ENCODE data around the gene SECTM1. TPM values are rescaled to one million over a fixed set of nuclear protein-coding genes. Genes with fewer than 3 reads are reported as not detected.

SECTM1 gene
- total RNA-seq, 2 donors from 2014 or later, result 29.1 to 76.3 TPM

GRCh38 chr17:82302991-82303943, 30.3 kb downstream of the SECTM1 start:
- peaks cover 8% of the 10 kb centered on the region for H3K4me1 ChIP-seq
- peaks cover 4% of the 10 kb centered on the region for H3K27me3 ChIP-seq
- no peak for DNase-seq
- no peak for TF ChIP-seq CTCF (IDR thresholded peaks at IDR 0.05)
- H3K9me3 ChIP-seq, result no peaks in the 10 kb centered on the region
- intact Hi-C loops (cut with DNase I), result no loop called here
- no peak overlapping the region for H3K4me3 ChIP-seq
- peak overlapping the region in 1 of 2 donors; percentile 30 for H3K9ac ChIP-seq (ENCODE audit: low read depth in 2 of 2, low read length in 2 of 2)
- no peak overlapping the region for H3K27ac ChIP-seq
- no peaks in the 10 kb centered on the region for H3K36me3 ChIP-seq

DNA sequence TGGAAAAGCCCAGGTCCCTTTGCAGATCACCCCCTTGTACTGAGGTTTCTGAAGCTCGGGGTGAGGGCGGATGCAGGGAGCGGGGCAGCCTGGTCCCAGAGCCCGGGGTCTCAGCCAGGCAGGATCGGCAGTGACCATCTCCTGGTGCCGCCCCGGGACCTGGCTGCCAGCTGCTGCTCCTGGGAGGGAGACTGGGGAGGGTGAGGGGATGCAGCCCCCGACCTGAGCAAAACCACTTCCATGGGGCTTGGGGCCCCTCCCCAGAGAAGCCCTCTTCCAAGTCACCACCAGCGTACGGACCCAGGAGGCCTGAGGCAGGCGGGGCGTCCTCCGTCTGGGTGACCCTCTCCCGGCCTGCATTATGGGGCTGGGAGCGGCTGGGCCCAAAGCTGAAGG, 31.0 kb downstream of the SECTM1 start:
- no peak for DNase-seq
- Histone ChIP-seq H3K4me1 (peaks cover 9% of the 10 kb centered on the region), H3K27ac (no peak overlapping the region), H3K9ac (ENCODE audit: low read depth in 2 of 2, low read length in 2 of 2) (peak overlapping the region in 1 of 2 donors; percentile 30), H3K36me3 (no peaks in the 10 kb centered on the region), H3K9me3 (no peaks in the 10 kb centered on the region), H3K4me3 (no peak overlapping the region), H3K27me3 (peaks cover 4% of the 10 kb centered on the region)
- TF ChIP-seq CTCF (IDR thresholded peaks at IDR 0.05), result no peak
- intact Hi-C loops (cut with DNase I), result no loop called here

- intact Hi-C loops (cut with DNase I), result no loop called here
- H3K27ac ChIP-seq, result no peak overlapping the region
- DNase-seq, result no peak
- no peaks in the 10 kb centered on the region for H3K9me3 ChIP-seq
- no peaks in the 10 kb centered on the region for H3K36me3 ChIP-seq
- no peak for TF ChIP-seq CTCF (IDR thresholded peaks at IDR 0.05)
- H3K9ac ChIP-seq (ENCODE audit: low read depth in 2 of 2, low read length in 2 of 2), result no peak overlapping the region
- H3K4me1 ChIP-seq, result peaks cover 12% of the 10 kb centered on the region
- H3K4me3 ChIP-seq, result no peak overlapping the region
- H3K27me3 ChIP-seq, result peaks cover 4% of the 10 kb centered on the region
Measured at GRCh38 chr17:82301916-82302567, 31.5 kb downstream of the SECTM1 start.

GRCh38 chr17:82301300-82301915, 32.2 kb downstream of the SECTM1 start:
- H3K36me3 ChIP-seq, result no peaks in the 10 kb centered on the region
- intact Hi-C loops (cut with DNase I), result no loop called here
- H3K27ac ChIP-seq, result no peak overlapping the region
- DNase-seq, result no peak
- H3K4me3 ChIP-seq, result no peak overlapping the region
- H3K9me3 ChIP-seq, result no peaks in the 10 kb centered on the region
- peaks cover 4% of the 10 kb centered on the region for H3K27me3 ChIP-seq
- H3K4me1 ChIP-seq, result peaks cover 16% of the 10 kb centered on the region
- H3K9ac ChIP-seq (ENCODE audit: low read depth in 2 of 2, low read length in 2 of 2), result peak overlapping the region in 1 of 2 donors; percentile 12
- no peak for TF ChIP-seq CTCF (IDR thresholded peaks at IDR 0.05)

DNA sequence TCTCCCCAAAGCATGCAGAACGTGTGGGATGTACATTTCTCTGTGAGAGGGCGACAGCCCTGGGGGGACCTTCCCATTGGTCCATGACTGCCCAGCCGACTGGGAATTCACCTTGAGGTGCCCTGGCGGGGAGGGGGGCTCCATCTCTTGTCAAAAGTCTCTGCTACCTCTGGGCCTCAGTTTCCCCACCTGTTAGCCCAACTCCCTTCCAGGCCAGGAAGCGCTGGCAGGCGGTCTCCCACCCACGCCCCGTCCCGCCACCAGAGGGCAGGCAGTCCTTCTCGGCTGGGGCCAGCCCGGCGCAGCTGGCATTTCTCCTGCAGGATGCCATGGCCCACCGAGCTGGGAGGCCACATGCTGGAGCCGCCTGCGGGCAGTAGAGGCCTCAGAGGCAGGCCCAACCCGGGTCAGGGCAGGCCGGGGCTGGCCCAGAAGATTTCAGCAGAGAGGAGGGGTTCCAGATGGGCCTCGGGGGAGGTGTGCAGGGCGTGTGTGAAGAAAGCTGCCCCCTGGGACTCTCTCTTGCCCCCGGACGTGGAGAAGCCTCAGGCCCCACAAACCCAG, 32.8 kb downstream of the SECTM1 start:
- TF ChIP-seq CTCF (IDR thresholded peaks at IDR 0.05), result peak; percentile 71
- Histone ChIP-seq H3K9ac (ENCODE audit: low read depth in 2 of 2, low read length in 2 of 2) (peak overlapping the region in 1 of 2 donors; percentile 12), H3K4me1 (peaks cover 21% of the 10 kb centered on the region)

More for the DNA sequence above, 32.8 kb downstream of the SECTM1 start:
- peak; percentile 72 for DNase-seq
- Histone ChIP-seq H3K9me3 (no peaks in the 10 kb centered on the region), H3K27ac (no peak overlapping the region), H3K36me3 (no peaks in the 10 kb centered on the region), H3K27me3 (peaks cover 4% of the 10 kb centered on the region), H3K4me3 (no peak overlapping the region)
- intact Hi-C loops (cut with DNase I), result no loop called here

Measured in colonic mucosa (tissue), 4 donors.